Heart right ventricle (tissue), 16 donors: Measurements from ENCODE around the gene DBNDD2. TPM values are rescaled to one million over a fixed set of nuclear protein-coding genes. Genes with fewer than 3 reads are reported as not detected.

Source experiments
- ATAC-seq, 8 donors: fragments of 200-7000 bp; cut with Tn5 transposase; one replicate each; pipeline ENCODE4 v1.9.1; 2020; ENCODE audit warnings: mild to moderate bottlenecking in 8 of 8, moderate library complexity in 8 of 8, moderate number of reproducible peaks in 1 of 8
- DNase-seq, 2 donors: peaks; one replicate each; pipeline ENCODE4 v3.0.0-alpha.2; 2020
- H3K27ac ChIP-seq, 10 donors: fragments of 200-600 bp; sonication (generic) in 2 of 10; one replicate each; pipeline versions ENCODE4 v1.5.0 to v1.8.0; 2020 to 2022; ENCODE audit warnings: mild to moderate bottlenecking in 3 of 10
- H3K27me3 ChIP-seq, 7 donors: fragments of 200-600 bp; one replicate each; pipeline ENCODE4 v1.8.0; 2021 to 2022; ENCODE audit warnings: mild to moderate bottlenecking in 2 of 7
- H3K36me3 ChIP-seq, 9 donors: fragments of 200-600 bp; sonication (generic) in 1 of 9; one replicate each; pipeline versions ENCODE4 v1.5.0 to v1.8.0; 2020 to 2022; ENCODE audit warnings: mild to moderate bottlenecking in 2 of 9
- H3K4me1 ChIP-seq, 9 donors: fragments of 200-600 bp; sonication (generic) in 1 of 9; one replicate each; pipeline versions ENCODE4 v1.5.0 to v1.8.0; 2020 to 2022; ENCODE audit warnings: mild to moderate bottlenecking in 4 of 9
- H3K4me3 ChIP-seq, 10 donors: fragments of 200-600 bp; sonication (generic) in 2 of 10; one replicate each; pipeline versions ENCODE4 v1.5.0 to v1.8.0; 2020 to 2022; ENCODE audit warnings: mild to moderate bottlenecking in 7 of 10, moderate library complexity in 2 of 10
- H3K9me3 ChIP-seq, 11 donors: fragments of 200-600 bp in 10 of 11; sonication (generic) in 2 of 11; one replicate each; pipeline versions ENCODE4 v1.5.0 to v1.8.0; 2013 to 2022; ENCODE audit warnings: mild to moderate bottlenecking in 2 of 11, control low read depth in 1 of 11, moderate library complexity in 1 of 11
- WGBS, 2 donors: extraction: QIAGEN DNeasy Blood & Tissue Kit; methylation state at CpG; one replicate each; pipeline ENCODE4 v1.1.7; 2013; ENCODE audit warnings: inconsistent platforms in 1 of 2; 5-methylcytosine and 5-hydroxymethylcytosine counted together
- intact Hi-C, 10 donors: fragments of 100-400 bp; cut with DNase I; formaldehyde crosslinking; loops; one replicate each; pipeline versions ENCODE4 v1.11.1 to v1.14.2; 2022
- polyA plus RNA-seq, 2 donors: library from polyadenylated mRNA; stranded (reverse); fragments of 200-250 nt; gene quantifications; one replicate each; pipeline ENCODE4 v1.2.3, GENCODE V29; 2013
- total RNA-seq, 10 donors: library from RNA; stranded (reverse); fragmentation: NEBNext Ultra II Directional in 3 of 10; extraction: Animal tissue kit (Norgen Biotek cat#: 25700) in 3 of 10; gene quantifications; one replicate each; pipeline versions ENCODE4 v1.2.1 to v1.2.4, GENCODE V29; 2021 to 2023
- TF ChIP-seq, protein P1 (sequence below), 9 donors: fragments of 200-600 bp; sonication (generic) in 2 of 9; IDR thresholded peaks; one replicate each; pipeline versions ENCODE4 v1.5.0 to v1.8.0; 2021 to 2022; ENCODE audit warnings: antibody characterized with exemption in 9 of 9, mild to moderate bottlenecking in 5 of 9, moderate library complexity in 1 of 9
- donor health status: Arrhythmogenic right ventricular cardiomyopathy.
- donor health status: ischemic (EF 13 %, LVEDD 7.1; RV severe dilation, severe dysfunction).
- donor health status: healthy with polysubstance abuse.
- donor health status: DM: no; HTN: yes; CAD: no.
- donor health status: DM: no; HTN: no; CAD: no.
- donor health status: ischemic (EF 25% LVEDD 6.9; RV normal size, moderate dysfunction).
- donor health status: ischemic (EF 25% LVEDD 5.7; RV mildly dilated, moderate dysfunction).
- donor health status: healthy.
- donor health status: DM: yes; HTN: yes; CAD: no.
- donor health status: Ischemic cardiomyopathy.
- donor health status: ischemic (EF 35%, LVEDD 5.7; RV mildly dilated, moderate dysfunction).
- donor health status: nonischemic (EF 11% LVEDD 7.7; RV severe dilation, severe dysfunction).
- donor health status: DM: yes; HTN: yes; CAD: no.
- donor health status: PGD.
- donor health status: ischemic (EF 29% LVEDD 5.4; RV normal size, mild dysfunction).
- donor health status: nonischemic (EF 23%, LVEDD 6.1; RV moderate dilation, normal function).

The DBNDD2 gene
- total and polyA plus RNA-seq, 12 donors = 284 to 676 (median 343) TPM

GRCh38 chr20:45399018-45399417, 9.1 kb upstream of the DBNDD2 start:
- WGBS, 2 donors = 96 to 100% methylated on average over 1 of the region's 1 CpG
- no peaks in the 10 kb centered on the region for H3K27me3 ChIP-seq
- intact Hi-C loops = no loop called here
- peaks cover 0 to 26% (median 8%) of the 10 kb centered on the region in 11 donors for H3K9me3 ChIP-seq
- H3K4me1 ChIP-seq = no peaks in the 10 kb centered on the region
- no peak overlapping the region for H3K27ac ChIP-seq
- TF ChIP-seq, protein P1, sequence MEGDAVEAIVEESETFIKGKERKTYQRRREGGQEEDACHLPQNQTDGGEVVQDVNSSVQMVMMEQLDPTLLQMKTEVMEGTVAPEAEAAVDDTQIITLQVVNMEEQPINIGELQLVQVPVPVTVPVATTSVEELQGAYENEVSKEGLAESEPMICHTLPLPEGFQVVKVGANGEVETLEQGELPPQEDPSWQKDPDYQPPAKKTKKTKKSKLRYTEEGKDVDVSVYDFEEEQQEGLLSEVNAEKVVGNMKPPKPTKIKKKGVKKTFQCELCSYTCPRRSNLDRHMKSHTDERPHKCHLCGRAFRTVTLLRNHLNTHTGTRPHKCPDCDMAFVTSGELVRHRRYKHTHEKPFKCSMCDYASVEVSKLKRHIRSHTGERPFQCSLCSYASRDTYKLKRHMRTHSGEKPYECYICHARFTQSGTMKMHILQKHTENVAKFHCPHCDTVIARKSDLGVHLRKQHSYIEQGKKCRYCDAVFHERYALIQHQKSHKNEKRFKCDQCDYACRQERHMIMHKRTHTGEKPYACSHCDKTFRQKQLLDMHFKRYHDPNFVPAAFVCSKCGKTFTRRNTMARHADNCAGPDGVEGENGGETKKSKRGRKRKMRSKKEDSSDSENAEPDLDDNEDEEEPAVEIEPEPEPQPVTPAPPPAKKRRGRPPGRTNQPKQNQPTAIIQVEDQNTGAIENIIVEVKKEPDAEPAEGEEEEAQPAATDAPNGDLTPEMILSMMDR (IDR thresholded peaks at IDR 0.05) = no peak
- peaks cover 0 to 3% (median 0%) of the 10 kb centered on the region in 9 donors for H3K36me3 ChIP-seq
- no peak for DNase-seq
- H3K4me3 ChIP-seq = no peak overlapping the region
- ATAC-seq = no peak

GRCh38 chr20:45400346-45401031, 7.6 kb upstream of the DBNDD2 start:
- H3K36me3 ChIP-seq = no peaks in the 10 kb centered on the region
- no peak overlapping the region for H3K27ac ChIP-seq
- peaks cover 0 to 8% (median 0%) of the 10 kb centered on the region in 7 donors for H3K27me3 ChIP-seq
- DNase-seq = no peak
- H3K9me3 ChIP-seq = peaks cover 0 to 26% (median 8%) of the 10 kb centered on the region in 11 donors
- 97 to 98% methylated on average over 6 of the region's 6 CpGs for WGBS, 2 donors
- H3K4me3 ChIP-seq = no peak overlapping the region
- intact Hi-C loops = no loop called here
- TF ChIP-seq, protein P1 (IDR thresholded peaks at IDR 0.05) = no peak
- no peak for ATAC-seq
- H3K4me1 ChIP-seq = peaks cover 0 to 8% (median 0%) of the 10 kb centered on the region in 9 donors

GRCh38 chr20:45402946-45403345, 5.1 kb upstream of the DBNDD2 start:
- Histone ChIP-seq H3K4me3 (no peak overlapping the region), H3K27ac (no peak overlapping the region), H3K27me3 (peaks cover 0 to 23% (median 0%) of the 10 kb centered on the region in 7 donors), H3K9me3 (peaks cover 0 to 26% (median 8%) of the 10 kb centered on the region in 11 donors), H3K4me1 (peaks cover 0 to 21% (median 10%) of the 10 kb centered on the region in 9 donors), H3K36me3 (no peaks in the 10 kb centered on the region)
- DNase-seq = no peak
- no peak for ATAC-seq
- 93 to 97% methylated on average over 1 of the region's 1 CpG for WGBS, 2 donors
- TF ChIP-seq, protein P1 (IDR thresholded peaks at IDR 0.05) = no peak
- intact Hi-C loops = loop anchor here in 1 of 10 donors (1.0 kb wide), 1 partner anchor 18 kb away; no protein-coding TSS in a partner anchor

DNA sequence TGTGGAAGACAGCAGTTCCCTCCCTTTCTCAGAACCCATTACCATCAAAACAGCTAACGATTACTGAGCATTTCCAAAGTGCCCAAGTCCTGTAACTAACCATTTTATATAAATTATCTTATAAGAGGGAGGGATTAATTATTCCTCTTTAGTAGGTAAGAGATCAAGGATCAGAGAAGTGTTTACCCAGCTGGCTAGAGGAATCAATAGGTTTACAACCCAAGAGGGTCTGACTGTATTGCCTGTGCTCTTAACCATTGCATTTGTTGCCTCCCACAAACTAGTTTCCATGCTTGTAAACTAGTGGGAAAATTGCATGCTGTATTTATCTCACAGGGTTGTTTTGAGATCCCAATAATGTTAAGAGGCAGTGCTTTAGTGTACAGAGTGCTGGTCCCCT, 3.7 kb upstream of the DBNDD2 start:
- Histone ChIP-seq H3K4me1 (peaks cover 0 to 36% (median 24%) of the 10 kb centered on the region in 9 donors), H3K27me3 (peaks cover 0 to 23% (median 0%) of the 10 kb centered on the region in 7 donors), H3K27ac (no peak overlapping the region), H3K36me3 (peaks cover 0 to 14% (median 3%) of the 10 kb centered on the region in 9 donors), H3K4me3 (no peak overlapping the region), H3K9me3 (peaks cover 0 to 26% (median 8%) of the 10 kb centered on the region in 11 donors)
- TF ChIP-seq, protein P1 (IDR thresholded peaks at IDR 0.05) = no peak
- intact Hi-C loops = no loop called here
- WGBS, 2 donors = 84 to 88% methylated on average over 1 of the region's 1 CpG
- no peak for ATAC-seq
- no peak for DNase-seq
